HG03558 (cell line): Measurements from ENCODE around the gene NBPF26.
"Not testable (repeated sequence)": the region's sequence is repeated elsewhere in the genome, so short reads cannot be mapped to it uniquely, and the experiment has no call there.

Source experiments
- ATAC-seq: cut with Tn5 transposase; IDR thresholded peaks from one replicate; pipeline ENCODE4 v1.9.1; 2021; ENCODE audit warnings: moderate number of reproducible peaks; ENCODE audit not compliant: unreplicated experiment; ENCODE audit errors: extremely low read depth

NBPF26 gene

GRCh38 chr1:120850537-120851421, 127.0 kb downstream of the NBPF26 start:
- ATAC-seq, result not testable (repeated sequence)

- not testable (repeated sequence) for ATAC-seq
These were observed 134.4 kb downstream of the NBPF26 start for GRCh38 chr1:120858144-120858543.

- not testable (repeated sequence) for ATAC-seq
These were observed 136.0 kb downstream of the NBPF26 start for GRCh38 chr1:120859615-120860234.

GRCh38 chr1:120878206-120878605, 154.5 kb downstream of the NBPF26 start:
- ATAC-seq, result not testable (repeated sequence)

- ATAC-seq, result not testable (repeated sequence)
These were observed 156.3 kb downstream of the NBPF26 start for GRCh38 chr1:120880056-120880455.

GRCh38 chr1:120881934-120882333, 158.2 kb downstream of the NBPF26 start:
- ATAC-seq, result not testable (repeated sequence)
